Measurements from ENCODE around the gene CDC45. TPM values are rescaled to one million over a fixed set of nuclear protein-coding genes. Genes with fewer than 3 reads are reported as not detected.

Gene CDC45
- total RNA-seq, 2 experiments from 2014 or later: 109 to 111 TPM

GRCh38 chr22:19525116-19525660, 45.5 kb downstream of the CDC45 start:
- Mint-ChIP-seq H3K4me3 (no peak overlapping the region), H3K27ac (no peak overlapping the region), H3K36me3 (ENCODE audit: low read depth) (peaks cover 7% of the 10 kb centered on the region), H3K4me1 (ENCODE audit: low read depth) (peaks cover 9% of the 10 kb centered on the region), H3K27me3 (peaks cover 22% of the 10 kb centered on the region), H3K9me3 (no peaks in the 10 kb centered on the region)
- intact Hi-C loops (cut with micrococcal nuclease): loop anchor here (10.0 kb wide), 1 partner anchor 90 kb away; no protein-coding TSS in a partner anchor
- ChIA-PET CTCF (no interaction called here), POLR2A (interaction anchor here (0.5 kb wide), 1 partner anchor 132 kb away, joined by 3 read pairs; no protein-coding TSS in a partner anchor)
- TF ChIP-seq, protein P1, sequence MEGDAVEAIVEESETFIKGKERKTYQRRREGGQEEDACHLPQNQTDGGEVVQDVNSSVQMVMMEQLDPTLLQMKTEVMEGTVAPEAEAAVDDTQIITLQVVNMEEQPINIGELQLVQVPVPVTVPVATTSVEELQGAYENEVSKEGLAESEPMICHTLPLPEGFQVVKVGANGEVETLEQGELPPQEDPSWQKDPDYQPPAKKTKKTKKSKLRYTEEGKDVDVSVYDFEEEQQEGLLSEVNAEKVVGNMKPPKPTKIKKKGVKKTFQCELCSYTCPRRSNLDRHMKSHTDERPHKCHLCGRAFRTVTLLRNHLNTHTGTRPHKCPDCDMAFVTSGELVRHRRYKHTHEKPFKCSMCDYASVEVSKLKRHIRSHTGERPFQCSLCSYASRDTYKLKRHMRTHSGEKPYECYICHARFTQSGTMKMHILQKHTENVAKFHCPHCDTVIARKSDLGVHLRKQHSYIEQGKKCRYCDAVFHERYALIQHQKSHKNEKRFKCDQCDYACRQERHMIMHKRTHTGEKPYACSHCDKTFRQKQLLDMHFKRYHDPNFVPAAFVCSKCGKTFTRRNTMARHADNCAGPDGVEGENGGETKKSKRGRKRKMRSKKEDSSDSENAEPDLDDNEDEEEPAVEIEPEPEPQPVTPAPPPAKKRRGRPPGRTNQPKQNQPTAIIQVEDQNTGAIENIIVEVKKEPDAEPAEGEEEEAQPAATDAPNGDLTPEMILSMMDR (IDR thresholded peaks at IDR 0.05): no peak
- DNase-seq (no peak), ATAC-seq (no peak)

- Mint-ChIP-seq H3K27me3 (peaks cover 22% of the 10 kb centered on the region), H3K36me3 (ENCODE audit: low read depth) (peaks cover 4% of the 10 kb centered on the region), H3K4me1 (ENCODE audit: low read depth) (peaks cover 9% of the 10 kb centered on the region), H3K9me3 (no peaks in the 10 kb centered on the region), H3K4me3 (no peak overlapping the region), H3K27ac (no peak overlapping the region)
- ChIA-PET POLR2A (interaction anchor here (0.5 kb wide), 1 partner anchor 133 kb away, joined by 3 read pairs; no protein-coding TSS in a partner anchor), CTCF (no interaction called here)
- DNase-seq (no peak), ATAC-seq (no peak)
- TF ChIP-seq, protein P1 (IDR thresholded peaks at IDR 0.05): no peak
- intact Hi-C loops (cut with micrococcal nuclease): loop anchor here (10.0 kb wide), 1 partner anchor 89 kb away; no protein-coding TSS in a partner anchor
Measured at GRCh38 chr22:19525666-19526065, 45.9 kb downstream of the CDC45 start.

DNA sequence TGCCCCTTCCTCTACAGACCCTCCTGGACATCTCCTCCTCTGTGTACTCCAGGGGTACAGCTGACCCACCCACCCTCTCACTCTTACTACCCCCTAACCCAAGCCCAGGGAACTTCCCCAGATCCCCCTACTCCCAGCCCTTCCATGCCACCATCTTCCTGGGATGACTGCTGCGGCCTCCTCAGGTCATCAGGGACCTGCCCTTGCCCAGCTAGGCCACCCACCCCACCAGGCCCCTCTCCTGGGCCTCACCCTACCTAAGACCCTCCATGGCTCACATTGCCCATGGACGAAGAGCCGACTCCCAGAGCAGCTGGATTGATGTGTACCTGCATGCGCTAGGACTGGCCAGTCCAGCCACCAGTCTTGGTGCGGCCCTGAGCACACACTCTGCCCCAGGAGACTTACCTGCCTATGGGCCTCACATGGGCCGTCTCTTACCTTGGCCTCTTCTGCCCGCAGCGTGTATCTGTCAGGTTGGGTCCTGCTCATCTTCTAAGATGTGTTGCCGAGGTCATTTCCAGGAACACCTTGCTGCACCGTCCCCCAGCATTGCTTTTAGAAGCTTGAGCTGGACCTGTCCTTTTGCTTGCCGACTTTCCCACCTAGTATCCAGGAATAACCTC, 46.5 kb downstream of the CDC45 start:
- Mint-ChIP-seq H3K27ac (no peak overlapping the region), H3K9me3 (no peaks in the 10 kb centered on the region), H3K4me3 (no peak overlapping the region), H3K36me3 (ENCODE audit: low read depth) (peaks cover 3% of the 10 kb centered on the region), H3K27me3 (peaks cover 22% of the 10 kb centered on the region), H3K4me1 (ENCODE audit: low read depth) (peaks cover 9% of the 10 kb centered on the region)
- TF ChIP-seq, protein P1 (IDR thresholded peaks at IDR 0.05): no peak
- ChIA-PET POLR2A (no interaction called here), CTCF (interaction anchor here (1.0 kb wide), 1 partner anchor 103 kb away, joined by 3 read pairs; no protein-coding TSS in a partner anchor)
- DNase-seq (no peak), ATAC-seq (no peak)
- intact Hi-C loops (cut with micrococcal nuclease): loop anchor here (10.0 kb wide), 1 partner anchor 89 kb away; no protein-coding TSS in a partner anchor

GRCh38 chr22:19526702-19527111, 47.0 kb downstream of the CDC45 start:
- Mint-ChIP-seq H3K27ac (no peak overlapping the region), H3K9me3 (no peaks in the 10 kb centered on the region), H3K4me3 (no peak overlapping the region), H3K27me3 (peaks cover 22% of the 10 kb centered on the region), H3K4me1 (ENCODE audit: low read depth) (peaks cover 9% of the 10 kb centered on the region), H3K36me3 (ENCODE audit: low read depth) (peaks cover 3% of the 10 kb centered on the region)
- ChIA-PET CTCF (interaction anchor here (1.0 kb wide), 1 partner anchor 103 kb away, joined by 3 read pairs; no protein-coding TSS in a partner anchor), POLR2A (no interaction called here)
- no peak for DNase-seq
- TF ChIP-seq, protein P1 (IDR thresholded peaks at IDR 0.05): no peak
- no peak for ATAC-seq
- intact Hi-C loops (cut with micrococcal nuclease): loop anchor here (10.0 kb wide), 1 partner anchor 88 kb away; no protein-coding TSS in a partner anchor

DNA sequence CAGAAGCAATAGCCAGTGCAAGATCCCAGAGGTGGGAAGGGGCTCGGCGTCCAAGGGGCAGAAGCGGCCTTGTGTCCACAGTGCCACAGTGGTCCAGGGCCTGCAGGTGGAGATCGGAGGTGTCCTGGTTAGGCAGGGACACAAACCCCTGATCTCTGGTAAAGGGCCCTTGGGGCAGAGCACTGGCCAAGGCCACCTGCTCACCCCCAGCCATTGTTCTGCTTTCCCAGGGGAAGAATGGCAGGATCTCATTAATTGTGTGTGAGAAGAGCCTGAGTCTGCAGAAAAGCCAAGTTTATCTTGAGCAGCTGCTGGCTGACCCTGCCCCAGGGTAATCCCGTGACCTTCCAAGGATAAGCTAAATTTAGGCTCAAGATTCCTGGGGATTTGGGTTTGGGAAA, 47.6 kb downstream of the CDC45 start:
- TF ChIP-seq, protein P1 (IDR thresholded peaks at IDR 0.05): no peak
- POLR2A ChIA-PET: no interaction called here
- H3K4me3 Mint-ChIP-seq: no peak overlapping the region
- intact Hi-C loops (cut with micrococcal nuclease): loop anchor here (10.0 kb wide), 1 partner anchor 87 kb away; no protein-coding TSS in a partner anchor
- ATAC-seq (no peak), DNase-seq (no peak)
- no peak overlapping the region for H3K27ac Mint-ChIP-seq
- H3K27me3 Mint-ChIP-seq: peaks cover 22% of the 10 kb centered on the region
- peaks cover 9% of the 10 kb centered on the region for H3K4me1 Mint-ChIP-seq (ENCODE audit: low read depth)
- no peaks in the 10 kb centered on the region for H3K36me3 Mint-ChIP-seq (ENCODE audit: low read depth)
- H3K9me3 Mint-ChIP-seq: no peaks in the 10 kb centered on the region
- CTCF ChIA-PET: interaction anchor here (1.0 kb wide), 1 partner anchor 102 kb away, joined by 3 read pairs; no protein-coding TSS in a partner anchor
